H1 (cell line): ENCODE results near the gene OS9. TPM values are rescaled to one million over a fixed set of nuclear protein-coding genes. Genes with fewer than 3 reads are reported as not detected.

ENCODE experiments used
- ASH2L ChIP-seq: fragments of 200-600, 300-600 bp; sonication (generic); IDR thresholded peaks from one replicate; pipeline ENCODE4 v1.7.1; 2017; ENCODE audit warnings: low read length
- CHD7 ChIP-seq: fragments of 300-600 bp; sonication (generic); IDR thresholded peaks from 2 replicates; pipeline ENCODE4 v1.7.1; 2012; ENCODE audit warnings: low read length, moderate library complexity, mild to moderate bottlenecking, inconsistent platforms; ENCODE audit not compliant: insufficient replicate concordance
- E2F6 ChIP-seq: IDR thresholded peaks from 2 replicates; pipeline ENCODE4 v1.6.1; 2012; ENCODE audit warnings: inconsistent platforms
- GABPA ChIP-seq: IDR thresholded peaks from 2 replicates; pipeline ENCODE4 v1.6.1; 2011; ENCODE audit warnings: mild to moderate bottlenecking, low read length, moderate library complexity, borderline replicate concordance; ENCODE audit not compliant: insufficient read depth
- RAD21 ChIP-seq, 2 experiments: IDR thresholded peaks in 1 of 2; conservative IDR thresholded peaks in 1 of 2; 2 replicates each; pipeline ENCODE4 v1.6.1; 2011; ENCODE audit warnings: low read depth in 2 of 2, low read length in 2 of 2, improper control_type of control experiment in 1 of 2, inconsistent platforms in 1 of 2, mild to moderate bottlenecking in 1 of 2, moderate library complexity in 1 of 2
- SIN3A ChIP-seq, 2 experiments: IDR thresholded peaks in 1 of 2; conservative IDR thresholded peaks in 1 of 2; 2 replicates each; pipeline ENCODE4 v1.6.1; 2011 to 2012; ENCODE audit warnings: low read length in 2 of 2, improper control_type of control experiment in 1 of 2, low read depth in 1 of 2, mild to moderate bottlenecking in 1 of 2
- TBP ChIP-seq: IDR thresholded peaks from 2 replicates; pipeline ENCODE4 v1.6.1; 2011; ENCODE audit warnings: low read depth, low read length, improper control_type of control experiment
- TCF12 ChIP-seq: IDR thresholded peaks from 2 replicates; pipeline ENCODE4 v1.6.1; 2011; ENCODE audit warnings: low read depth, mild to moderate bottlenecking, low read length
- polyA plus RNA-seq, 7 experiments: library from polyadenylated mRNA; depleted of rRNA in 3 of 7; stranded (reverse) in 5 of 7; unstranded in 2 of 7; fragments of >200 nt in 5 of 7; fragments of 200-250 nt in 2 of 7; gene quantifications; 1 replicate in 5 of 7; 2 replicates in 1 of 7; 4 replicates in 1 of 7; pipeline versions ENCODE4 v1.2.1 to v1.2.3, GENCODE V29; 2011 to 2013; ENCODE audit warnings: missing spikeins in 2 of 7, mixed read lengths in 2 of 7
- total RNA-seq: library from RNA; stranded (reverse); fragmentation: NEBNext Ultra II Directional; extraction: Animal tissue kit (Norgen Biotek cat#: 25700); gene quantifications from 2 replicates; pipeline ENCODE4 v1.2.1, GENCODE V29; 2021

Gene OS9
- total and polyA plus RNA-seq, 2 of the 8 experiments (the other 6 are each of a cell fraction or from before 2014, with no cell fraction given) = 71.0 to 108 TPM

- no peak for TF ChIP-seq CHD7
- TF ChIP-seq ASH2L = peak; percentile 39
- no peak for TF ChIP-seq TCF12
- 0 out of 2 replicates have a peak, but pooled peaks have one; percentile 41 for TF ChIP-seq GABPA
- TF ChIP-seq TBP = 0 out of 2 replicates have a peak, but pooled peaks have one; percentile 11
- 0 out of 2 replicates have a peak, but pooled peaks have one; percentile 45 for TF ChIP-seq E2F6
- TF ChIP-seq RAD21 (IDR thresholded peaks at IDR 0.05 in 1 of 2, conservative IDR thresholded peaks at IDR 0.05 in 1 of 2; ENCODE audit: low read depth in 2 of 2, low read length in 2 of 2) = peak; percentile 43 to 63; a peak in 3 of 4 replicates
- TF ChIP-seq SIN3A (conservative IDR thresholded peaks at IDR 0.05 in 1 of 2, IDR thresholded peaks at IDR 0.05 in 1 of 2; ENCODE audit: low read depth in 1 of 2, low read length in 2 of 2) = peak; percentile 42 to 82; a peak in 1 of 4 replicates
These were observed 32.4 kb downstream of the OS9 start (continued) for GRCh38 chr12:57726151-57726883.
